Measurements from ENCODE around the gene DAW1.

DNA sequence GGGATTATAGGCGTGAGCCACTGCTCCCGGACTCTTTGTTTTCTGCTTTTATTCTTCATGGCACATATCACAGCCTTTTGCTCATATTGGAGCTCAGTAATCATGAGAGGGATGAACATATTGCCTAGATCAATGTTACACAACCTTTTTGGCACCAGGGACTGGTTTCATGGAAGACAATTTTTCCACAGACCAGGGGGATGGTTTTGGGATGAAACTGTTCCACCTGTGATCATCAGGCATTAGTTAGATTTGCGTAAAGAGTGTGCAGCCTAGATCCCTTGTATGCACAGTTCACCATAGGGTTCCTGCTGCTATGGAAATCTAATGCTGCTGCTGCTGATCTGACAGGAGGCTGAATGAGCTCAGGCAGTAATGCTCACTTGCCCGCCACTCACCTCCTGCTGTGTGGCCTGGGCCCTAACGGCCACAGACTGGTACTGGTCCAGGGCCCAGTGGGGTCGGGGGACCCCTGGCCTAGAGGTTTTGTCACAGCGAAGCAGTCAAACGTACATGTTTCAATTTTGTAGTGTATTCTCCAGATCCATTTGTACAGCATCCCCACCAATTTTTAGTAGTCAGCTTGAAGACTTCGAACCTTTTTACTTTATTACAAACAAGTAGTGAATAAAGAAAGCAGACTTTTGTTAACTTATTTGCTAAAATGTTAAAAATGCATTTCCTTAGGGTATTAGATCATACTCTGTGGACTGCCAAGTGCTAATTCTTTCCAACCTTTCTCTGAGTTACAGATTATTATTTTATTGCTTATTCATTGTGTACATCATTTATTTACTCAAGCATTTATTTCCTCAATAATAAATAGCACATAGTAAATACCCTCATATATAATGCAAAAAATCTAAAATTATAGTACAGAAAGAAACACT is 6.2 kb downstream of the DAW1 start:
- TF ChIP-seq ZBED1 (IDR thresholded peaks at IDR 0.05; ENCODE audit: borderline replicate concordance) (no peak), NR2C2 (IDR thresholded peaks at IDR 0.05; ENCODE audit: borderline replicate concordance, control insufficient read depth, insufficient read length, low read depth) (no peak), NFIC (IDR thresholded peaks at IDR 0.05; ENCODE audit: low read depth, low read length) (no peak)

Data from GM12878 (cell line).